ENCODE measurements around the gene MDM4.

DNA sequence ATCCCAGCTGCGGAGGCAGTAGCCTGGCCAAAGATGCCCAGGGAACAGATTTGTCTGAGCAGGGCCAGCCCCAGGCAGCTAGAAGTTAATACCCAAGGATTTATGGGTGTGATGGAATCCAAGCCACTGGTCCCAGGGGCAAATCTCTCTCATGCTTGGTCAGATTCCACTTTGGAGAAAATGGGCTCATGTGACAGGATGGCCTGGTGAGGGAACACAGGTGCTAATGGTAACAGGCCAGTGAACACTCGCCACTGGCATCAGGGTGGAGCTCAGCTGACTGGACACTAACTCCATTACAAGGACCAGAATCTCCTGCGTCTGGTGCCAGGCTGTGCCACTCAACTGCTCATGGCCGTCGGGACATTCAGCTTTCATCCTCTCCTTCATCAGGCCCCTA, 12.0 kb downstream of the MDM4 start:
- TF ChIP-seq POLR2A (IDR thresholded peaks at IDR 0.05): no peak
- TF ChIP-seq, protein P1, sequence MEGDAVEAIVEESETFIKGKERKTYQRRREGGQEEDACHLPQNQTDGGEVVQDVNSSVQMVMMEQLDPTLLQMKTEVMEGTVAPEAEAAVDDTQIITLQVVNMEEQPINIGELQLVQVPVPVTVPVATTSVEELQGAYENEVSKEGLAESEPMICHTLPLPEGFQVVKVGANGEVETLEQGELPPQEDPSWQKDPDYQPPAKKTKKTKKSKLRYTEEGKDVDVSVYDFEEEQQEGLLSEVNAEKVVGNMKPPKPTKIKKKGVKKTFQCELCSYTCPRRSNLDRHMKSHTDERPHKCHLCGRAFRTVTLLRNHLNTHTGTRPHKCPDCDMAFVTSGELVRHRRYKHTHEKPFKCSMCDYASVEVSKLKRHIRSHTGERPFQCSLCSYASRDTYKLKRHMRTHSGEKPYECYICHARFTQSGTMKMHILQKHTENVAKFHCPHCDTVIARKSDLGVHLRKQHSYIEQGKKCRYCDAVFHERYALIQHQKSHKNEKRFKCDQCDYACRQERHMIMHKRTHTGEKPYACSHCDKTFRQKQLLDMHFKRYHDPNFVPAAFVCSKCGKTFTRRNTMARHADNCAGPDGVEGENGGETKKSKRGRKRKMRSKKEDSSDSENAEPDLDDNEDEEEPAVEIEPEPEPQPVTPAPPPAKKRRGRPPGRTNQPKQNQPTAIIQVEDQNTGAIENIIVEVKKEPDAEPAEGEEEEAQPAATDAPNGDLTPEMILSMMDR (IDR thresholded peaks at IDR 0.05): no peak
